GM18951 (cell line): ENCODE measurements around the gene MRPS12.
A peak's percentile ranks its signal among the peaks of the same experiment; 100 is the strongest.
"Not testable (repeated sequence)": the region's sequence is repeated elsewhere in the genome, so short reads cannot be mapped to it uniquely, and the experiment has no call there.

Source experiments
- POLR2A ChIP-seq: IDR thresholded peaks from 4 replicates; pipeline ENCODE4 v1.6.1; 2011; ENCODE audit warnings: mild to moderate bottlenecking; ENCODE audit not compliant: insufficient read length, insufficient read depth; ENCODE audit errors: extremely low read depth
- in situ Hi-C: fragments of 300-500 bp; cut with MboI; formaldehyde crosslinking; loops from one replicate; pipeline ENCODE4 v1.12.0; 2022; ENCODE audit warnings: low sequenced_read_pairs, mixed read lengths, inconsistent platforms; ENCODE audit not compliant: unreplicated experiment

The MRPS12 gene

DNA sequence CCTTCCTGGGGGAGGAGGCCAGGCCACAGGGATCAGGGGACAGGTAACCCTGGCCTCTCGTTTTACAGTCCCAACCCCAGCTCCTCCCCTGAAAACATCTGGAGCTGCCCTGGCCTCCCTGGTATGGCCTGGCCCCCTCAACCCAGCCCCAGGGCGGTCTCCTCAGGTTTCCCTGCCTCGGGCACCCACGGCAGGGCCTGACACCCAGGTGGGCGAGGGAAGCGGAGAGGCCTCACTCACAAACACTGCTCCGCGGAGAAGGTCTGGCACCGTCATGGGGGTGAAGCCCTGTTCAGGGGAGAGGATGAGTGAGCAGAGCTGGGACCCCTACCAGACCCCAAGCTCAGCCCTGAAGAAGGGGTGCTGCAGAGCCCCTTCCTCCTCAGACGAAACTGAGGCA is 12.2 kb upstream of the MRPS12 start:
- in situ Hi-C loops, result no loop called here
- TF ChIP-seq POLR2A, result no peak

DNA sequence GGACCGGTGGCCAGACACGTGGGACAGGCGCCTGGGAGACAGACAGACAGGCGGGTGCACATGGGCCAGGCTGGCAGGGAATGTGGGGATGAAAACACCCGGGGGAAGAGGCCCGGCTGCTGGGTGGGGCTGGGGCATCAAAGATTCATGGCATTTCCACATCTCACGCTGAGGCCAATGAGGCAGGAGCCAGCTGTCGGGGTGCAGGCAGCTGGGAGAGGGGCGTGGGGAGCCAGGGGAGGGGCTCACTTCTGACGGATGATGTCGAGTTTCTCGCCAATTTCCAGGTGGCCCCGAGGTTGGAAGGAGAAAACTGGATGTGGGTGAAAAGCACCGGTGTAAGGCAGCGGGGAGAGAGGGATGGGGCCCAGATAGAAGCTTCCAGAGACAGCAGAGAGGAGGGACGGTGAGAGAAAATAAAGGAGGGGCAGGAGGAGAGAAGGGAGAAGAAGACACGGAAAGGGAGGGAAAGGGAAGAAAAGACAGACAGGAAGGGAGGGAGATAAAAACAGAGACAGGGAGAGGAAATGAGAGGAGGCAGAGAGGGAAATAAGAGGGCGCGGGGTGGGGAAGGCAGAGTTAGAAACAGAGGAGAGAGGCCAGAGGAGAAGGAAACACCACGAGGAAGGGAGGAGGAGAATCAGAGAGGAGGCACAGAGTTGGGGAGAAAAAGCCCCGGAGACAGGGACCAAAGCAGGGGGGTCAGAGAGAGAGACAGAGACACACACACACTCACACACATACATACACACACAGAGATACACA is 10.7 kb upstream of the MRPS12 start:
- in situ Hi-C loops, result no loop called here
- no peak for TF ChIP-seq POLR2A

DNA sequence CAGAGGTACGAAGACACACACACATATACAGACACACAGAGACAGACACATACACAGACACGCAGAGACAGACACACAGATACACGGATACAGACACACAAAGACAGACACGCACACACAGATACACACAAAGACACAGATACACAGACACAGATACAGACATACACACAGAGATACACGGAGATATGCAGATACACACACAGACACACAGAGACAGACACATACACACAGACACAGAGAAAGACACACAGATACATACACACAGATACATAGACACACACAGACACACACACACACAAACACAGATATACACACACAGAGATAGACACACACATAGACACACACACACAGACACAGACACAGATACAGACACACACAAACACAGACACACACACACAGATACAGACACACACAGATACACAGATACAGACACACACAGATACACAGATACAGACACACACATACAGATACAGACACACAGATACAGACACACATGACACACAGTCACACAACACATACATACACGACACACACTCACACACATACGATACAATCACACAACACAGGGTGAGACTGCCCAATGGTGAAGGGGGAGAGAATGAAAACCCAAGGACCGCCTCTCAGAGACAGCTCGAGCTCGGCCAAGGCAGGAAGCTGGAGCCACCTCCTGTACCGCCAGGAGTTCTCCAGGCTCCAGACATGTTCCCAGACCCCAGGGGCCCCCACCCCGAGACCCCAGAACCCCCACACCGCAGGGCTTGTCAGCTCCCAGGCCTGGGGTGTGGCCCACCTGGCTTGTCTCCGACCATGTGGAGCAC is 9.9 kb upstream of the MRPS12 start:
- TF ChIP-seq POLR2A, result no peak
- in situ Hi-C loops, result no loop called here

DNA sequence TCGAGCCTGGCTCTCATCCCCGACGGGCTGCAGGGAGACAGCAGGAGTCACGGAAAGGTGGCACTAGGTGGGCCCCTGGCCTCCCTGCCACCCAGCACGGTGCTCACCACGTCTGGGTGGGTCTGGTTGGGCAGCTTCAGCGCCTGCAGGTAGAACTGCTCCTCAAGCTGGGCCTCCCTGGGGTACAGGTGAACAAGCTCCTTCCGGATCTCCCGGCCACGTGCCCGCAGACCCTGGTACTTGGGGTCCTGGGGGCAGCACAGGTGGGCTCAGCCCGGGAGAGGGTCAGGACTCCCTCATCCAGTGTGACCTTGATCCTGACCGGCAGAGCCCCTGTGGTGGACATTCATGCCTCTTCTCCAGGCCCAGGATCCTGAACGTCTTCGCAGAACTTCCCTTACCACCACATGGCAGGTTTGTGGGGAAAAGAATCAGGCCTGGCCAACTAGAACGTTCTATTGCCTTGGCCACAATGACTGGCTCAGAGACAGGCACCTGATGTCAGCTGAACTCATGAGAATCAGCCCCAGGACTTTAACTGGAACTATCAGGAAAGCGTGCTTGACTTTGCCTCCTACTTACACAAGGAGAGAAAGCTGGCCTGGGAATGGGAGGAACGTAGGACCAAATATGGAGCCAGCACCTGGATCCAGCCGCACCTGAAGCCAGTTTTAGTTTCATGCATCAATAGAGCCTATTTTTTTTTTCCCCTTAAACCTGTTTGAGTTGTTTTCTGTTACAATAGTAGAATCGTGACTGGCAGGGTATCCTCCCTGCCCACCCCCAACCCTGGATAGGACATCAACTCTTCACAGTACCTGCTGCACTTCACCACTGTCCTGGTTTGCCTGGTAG is 9.1 kb upstream of the MRPS12 start:
- no peak for TF ChIP-seq POLR2A
- in situ Hi-C loops, result no loop called here

DNA sequence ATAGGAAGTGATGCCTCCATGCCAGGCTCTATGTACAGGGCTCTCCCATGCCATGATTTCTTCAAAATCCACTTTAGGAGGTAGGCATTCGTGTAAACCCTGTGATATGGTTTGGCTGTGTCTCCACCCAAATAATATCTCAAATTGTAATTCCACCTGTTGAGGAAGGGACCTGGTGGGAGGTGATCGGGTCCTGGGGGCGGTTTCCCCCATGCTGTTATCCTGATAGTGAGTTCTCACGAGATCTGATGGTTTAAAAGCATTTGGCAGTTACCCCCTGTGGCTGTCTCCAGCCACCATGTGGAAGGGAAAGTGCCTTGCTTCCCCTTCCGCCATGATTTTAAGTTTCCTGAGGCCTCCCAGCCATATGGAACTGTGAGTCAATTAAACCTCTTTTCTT is 8.3 kb upstream of the MRPS12 start:
- in situ Hi-C loops, result no loop called here
- TF ChIP-seq POLR2A, result no peak

DNA sequence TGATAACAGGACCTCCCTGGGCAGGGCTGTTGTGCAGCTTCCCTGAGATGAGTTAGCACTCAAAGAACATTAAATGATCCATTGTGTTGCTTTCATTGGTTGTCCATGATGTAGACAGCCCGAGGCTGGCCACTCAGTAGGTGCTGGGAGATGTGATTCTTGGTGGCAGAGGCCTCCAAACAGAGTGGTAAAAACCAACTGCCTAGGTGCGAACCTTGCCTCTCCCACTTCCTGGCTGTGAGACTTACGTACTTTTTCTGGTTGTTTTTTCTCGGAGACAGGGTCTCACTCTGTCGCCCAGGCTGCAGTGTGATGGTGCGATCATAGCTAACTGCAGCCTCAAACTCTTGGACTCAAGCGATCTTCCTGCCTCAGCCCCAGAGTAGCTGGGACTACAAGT is 6.4 kb upstream of the MRPS12 start:
- no peak for TF ChIP-seq POLR2A
- in situ Hi-C loops, result no loop called here

DNA sequence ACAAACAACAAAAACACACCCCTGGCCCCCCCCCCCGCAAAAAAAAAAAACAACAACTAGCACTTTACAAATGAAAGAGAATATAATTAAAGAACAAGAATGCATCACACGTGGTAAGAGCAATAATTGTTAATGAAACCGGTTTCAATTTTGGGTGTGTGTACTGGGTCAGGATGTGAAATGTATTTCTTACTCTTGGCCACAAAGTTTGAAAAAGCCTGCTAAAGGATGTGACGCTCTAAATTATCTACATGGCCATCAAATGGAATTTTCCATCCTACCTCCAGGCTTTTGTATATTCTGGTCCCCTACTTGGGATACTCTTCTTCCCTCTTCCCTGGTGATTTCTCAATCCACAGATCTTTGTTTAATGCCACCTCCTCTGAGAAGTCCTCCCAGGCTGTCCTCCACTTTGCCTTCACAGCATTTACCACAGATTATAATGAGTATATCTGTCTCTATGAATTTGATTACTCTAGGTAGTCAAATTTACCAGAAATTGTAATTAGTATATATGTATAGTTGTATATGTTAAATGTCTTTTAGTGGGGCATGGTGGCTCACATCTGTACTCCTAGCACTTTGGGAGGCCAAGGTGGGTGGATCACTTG is 2.2 kb upstream of the MRPS12 start:
- in situ Hi-C loops, result no loop called here
- TF ChIP-seq POLR2A, result no peak

DNA sequence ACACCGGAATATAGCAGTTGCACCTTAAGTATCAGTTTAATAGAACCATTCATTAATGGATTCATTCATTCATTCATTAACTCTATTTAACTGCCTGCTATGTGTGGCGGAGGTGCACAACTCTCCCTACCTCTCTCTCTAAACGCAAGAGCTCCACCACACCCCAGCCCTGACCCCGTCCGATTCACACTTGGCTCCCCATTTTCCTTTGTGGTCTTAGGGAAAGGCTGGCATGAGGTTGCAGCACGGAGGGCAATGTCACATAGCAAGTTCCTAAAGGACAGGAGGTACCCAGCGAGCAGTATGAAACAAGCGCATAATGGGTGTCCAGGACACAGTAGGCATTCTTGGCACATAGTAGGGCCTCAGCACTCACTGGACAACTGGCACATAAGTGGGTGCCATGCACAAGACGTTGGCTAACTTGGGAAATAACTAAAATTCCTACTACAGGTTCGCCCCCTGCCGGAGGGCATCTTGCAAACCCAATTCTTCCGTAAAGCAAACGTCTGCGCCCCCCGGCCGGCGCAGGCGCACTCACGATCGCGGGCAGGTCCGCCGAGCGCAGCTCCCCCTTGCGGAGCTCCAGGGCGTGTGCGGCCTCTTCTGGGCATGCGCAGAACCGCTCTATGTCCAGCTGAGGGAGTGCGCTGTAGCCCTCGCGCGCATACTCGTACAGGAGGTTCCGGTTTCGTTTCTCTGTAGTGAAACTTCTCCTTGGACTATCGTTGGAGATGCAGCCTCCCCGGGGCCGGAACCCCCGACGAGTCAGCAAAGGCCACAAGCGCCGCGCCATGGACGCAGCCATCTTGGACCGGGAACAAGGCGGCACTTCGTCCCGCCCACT is 592 bp upstream of the MRPS12 start, which contains the start of gene SARS2:
TSS of gene SARS2 (minus strand) at position 835 of the 847 bp plus-strand sequence. CDS start at position 808, 27 bp downstream.
- in situ Hi-C loops, result loop anchor here (10.0 kb wide), 1 partner anchor 385 kb away; no protein-coding TSS in a partner anchor
- TF ChIP-seq POLR2A, result peak; percentile 81

DNA sequence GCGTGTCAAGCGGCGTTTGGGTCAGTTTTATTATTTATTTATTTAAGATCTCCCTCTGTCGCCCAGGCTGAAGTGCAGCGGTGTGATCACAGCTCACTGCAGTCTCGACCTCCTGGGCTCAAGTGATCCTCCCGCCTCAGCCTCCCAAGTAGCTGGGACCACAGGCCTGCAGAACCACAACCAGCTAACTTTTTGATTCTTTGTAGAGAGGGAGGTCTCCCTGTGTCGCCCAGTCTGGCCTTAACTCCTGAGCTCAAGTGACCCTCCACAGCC is 713 bp downstream of the MRPS12 start:
- in situ Hi-C loops, result loop anchor here (10.0 kb wide), 1 partner anchor 387 kb away; no protein-coding TSS in a partner anchor
- no peak for TF ChIP-seq POLR2A

DNA sequence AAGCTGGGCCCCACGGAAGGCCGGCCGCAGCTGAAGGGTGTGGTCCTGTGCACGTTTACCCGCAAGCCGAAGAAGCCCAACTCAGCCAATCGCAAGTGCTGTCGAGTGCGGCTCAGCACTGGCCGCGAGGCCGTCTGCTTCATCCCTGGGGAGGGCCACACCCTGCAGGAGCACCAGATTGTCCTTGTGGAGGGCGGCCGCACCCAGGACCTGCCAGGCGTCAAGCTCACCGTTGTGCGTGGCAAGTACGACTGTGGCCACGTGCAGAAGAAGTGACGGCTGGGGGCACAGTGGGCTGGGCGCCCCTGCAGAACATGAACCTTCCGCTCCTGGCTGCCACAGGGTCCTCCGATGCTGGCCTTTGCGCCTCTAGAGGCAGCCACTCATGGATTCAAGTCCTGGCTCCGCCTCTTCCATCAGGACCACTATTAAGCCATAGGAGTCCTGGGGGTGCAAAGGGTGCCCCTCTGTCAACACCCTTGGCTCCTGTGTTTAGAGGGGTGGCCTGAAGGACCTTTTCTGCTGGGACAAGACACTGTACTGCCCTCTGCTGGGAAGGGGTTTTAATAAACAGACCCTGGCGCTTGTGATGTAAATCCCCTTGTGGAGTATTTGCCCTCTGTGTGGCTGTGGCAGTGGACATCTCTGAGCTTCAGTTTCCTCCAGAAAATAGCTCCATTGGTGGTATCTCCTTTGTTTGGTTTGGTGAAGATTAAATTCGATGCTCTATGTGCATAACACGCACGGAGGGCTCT is 1.9 kb downstream of the MRPS12 start:
- no peak for TF ChIP-seq POLR2A
- in situ Hi-C loops, result loop anchor here (10.0 kb wide), 1 partner anchor 388 kb away; no protein-coding TSS in a partner anchor

DNA sequence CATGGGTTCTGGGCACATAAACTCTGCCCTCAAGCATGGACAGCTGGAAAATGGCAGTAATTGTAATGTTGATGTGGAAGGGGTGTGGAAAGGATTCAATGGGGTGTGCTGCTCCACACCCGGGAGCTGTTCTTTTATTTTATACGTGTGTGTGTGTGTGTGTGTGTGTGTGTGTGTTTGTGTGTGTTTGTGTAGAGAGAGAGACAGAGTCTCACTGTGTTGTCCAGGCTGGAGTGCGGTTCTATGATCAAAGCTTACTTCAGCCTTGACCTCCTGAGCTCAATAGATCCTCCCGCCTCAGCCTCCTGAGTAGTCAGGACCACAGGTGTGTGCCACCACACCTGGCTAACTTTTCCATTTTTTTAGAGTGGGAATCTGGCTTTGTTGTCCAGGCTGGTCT is 2.8 kb downstream of the MRPS12 start:
- no peak for TF ChIP-seq POLR2A
- in situ Hi-C loops, result loop anchor here (10.0 kb wide), 1 partner anchor 389 kb away; no protein-coding TSS in a partner anchor

DNA sequence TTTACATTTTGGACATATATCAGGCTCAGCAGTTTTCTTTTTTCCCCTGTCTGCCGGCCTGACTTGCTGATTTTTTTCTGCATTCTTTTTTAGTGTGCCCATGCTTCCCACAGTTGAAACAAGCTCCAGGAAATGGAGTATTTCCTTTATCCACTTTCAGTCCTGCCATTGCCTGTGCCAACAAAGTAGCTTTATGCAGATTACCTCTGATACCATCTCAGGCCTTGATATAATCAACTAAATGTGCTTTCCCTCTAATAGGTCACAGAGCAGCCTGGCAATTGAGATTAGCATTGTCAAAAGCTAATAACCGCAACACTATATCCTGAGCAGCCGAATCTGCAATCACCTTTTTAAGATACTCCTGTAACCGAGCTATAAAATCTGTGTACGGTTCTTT is 9.2 kb downstream of the MRPS12 start:
- in situ Hi-C loops, result loop anchor here (10.0 kb wide), 1 partner anchor 395 kb away; no protein-coding TSS in a partner anchor

DNA sequence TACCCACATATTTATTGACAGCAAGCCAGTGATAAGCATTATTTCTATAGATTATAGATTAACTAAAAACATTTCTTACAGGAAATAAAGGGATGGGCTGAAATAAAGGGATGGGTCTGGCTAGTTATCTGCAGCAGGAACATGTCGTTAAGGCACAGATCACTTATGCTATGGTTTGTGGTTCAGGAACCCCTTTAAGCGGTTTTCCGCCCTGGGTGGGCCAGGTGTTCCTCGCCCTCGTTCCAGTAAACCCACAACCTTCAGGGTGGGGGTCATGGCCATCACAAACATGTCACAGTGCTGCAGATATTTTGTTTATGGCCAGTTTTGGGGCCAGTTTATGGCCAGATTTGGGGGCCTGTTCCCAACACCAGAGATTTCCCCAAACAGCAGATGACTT is 10.7 kb downstream of the MRPS12 start:
- in situ Hi-C loops, result not testable (repeated sequence)

More for the DNA sequence above, 9.2 kb downstream of the MRPS12 start:
- no peak for TF ChIP-seq POLR2A
